GM21619 (cell line): ENCODE data around the gene TMEM238L.
"Not testable (repeated sequence)": the region's sequence is repeated elsewhere in the genome, so short reads cannot be mapped to it uniquely, and the experiment has no call there.

Experiments
- ATAC-seq: cut with Tn5 transposase; IDR thresholded peaks from one replicate; pipeline ENCODE4 v1.9.1; 2021; ENCODE audit not compliant: unreplicated experiment

TMEM238L gene

GRCh38 chr17:10803830-10804475 is at the start of gene TMEM238L:
Gene TMEM238L, minus strand, starts transcription at chr17:10804099. Its CDS starts 136 bp downstream, at chr17:10803963.
- ATAC-seq = no peak

- not testable (repeated sequence) for ATAC-seq
These were observed 42.7 kb upstream of the TMEM238L start for GRCh38 chr17:10846636-10847035.

- no peak for ATAC-seq
These were observed 41.5 kb upstream of the TMEM238L start for GRCh38 chr17:10845388-10845751.

GRCh38 chr17:10844621-10845387 is 40.9 kb upstream of the TMEM238L start:
- ATAC-seq = peak; percentile 90

- ATAC-seq = no peak
These were observed 39.9 kb upstream of the TMEM238L start for GRCh38 chr17:10843811-10844210.

GRCh38 chr17:10842658-10843057 is 38.8 kb upstream of the TMEM238L start:
- no peak for ATAC-seq

GRCh38 chr17:10838682-10839081 is 34.8 kb upstream of the TMEM238L start:
- ATAC-seq = no peak

GRCh38 chr17:10837921-10838320 is 34.0 kb upstream of the TMEM238L start, which contains the start of gene PIRT:
Gene PIRT, minus strand, starts transcription at chr17:10838087. Its CDS starts 12,442 bp downstream, at chr17:10825645.
- no peak for ATAC-seq

- ATAC-seq = no peak
These were observed 33.2 kb upstream of the TMEM238L start for GRCh38 chr17:10836966-10837590.

GRCh38 chr17:10836145-10836544 is 32.2 kb upstream of the TMEM238L start:
- ATAC-seq = no peak

GRCh38 chr17:10831696-10832095 is 27.8 kb upstream of the TMEM238L start:
- no peak for ATAC-seq

GRCh38 chr17:10827898-10828552 is 24.1 kb upstream of the TMEM238L start:
- no peak for ATAC-seq

- no peak for ATAC-seq
These were observed 21.0 kb upstream of the TMEM238L start for GRCh38 chr17:10824874-10825273.

- no peak for ATAC-seq
These were observed 17.9 kb upstream of the TMEM238L start for GRCh38 chr17:10821770-10822169.

GRCh38 chr17:10821054-10821453 is 17.2 kb upstream of the TMEM238L start:
- ATAC-seq = no peak

- ATAC-seq = no peak
These were observed 11.4 kb upstream of the TMEM238L start for GRCh38 chr17:10815319-10815718.

- no peak for ATAC-seq
These were observed 10.2 kb upstream of the TMEM238L start for GRCh38 chr17:10814075-10814474.

GRCh38 chr17:10812674-10813073 is 8.8 kb upstream of the TMEM238L start:
- ATAC-seq = no peak

GRCh38 chr17:10809605-10810004 is 5.7 kb upstream of the TMEM238L start:
- ATAC-seq = no peak

- ATAC-seq = no peak
These were observed 3.8 kb upstream of the TMEM238L start for GRCh38 chr17:10807704-10808128.

- ATAC-seq = no peak
These were observed 2.8 kb upstream of the TMEM238L start for GRCh38 chr17:10806545-10807262.
